CD1c-positive myeloid dendritic cell (primary cell): ENCODE data around the gene ACOX3.
"Not testable (repeated sequence)": the region's sequence is repeated elsewhere in the genome, so short reads cannot be mapped to it uniquely, and the experiment has no call there.

Experiments
- DNase-seq: peaks from one replicate; pipeline ENCODE4 v3.0.0-alpha.2; 2016; ENCODE audit errors: extremely low spot score

ACOX3 gene

DNA sequence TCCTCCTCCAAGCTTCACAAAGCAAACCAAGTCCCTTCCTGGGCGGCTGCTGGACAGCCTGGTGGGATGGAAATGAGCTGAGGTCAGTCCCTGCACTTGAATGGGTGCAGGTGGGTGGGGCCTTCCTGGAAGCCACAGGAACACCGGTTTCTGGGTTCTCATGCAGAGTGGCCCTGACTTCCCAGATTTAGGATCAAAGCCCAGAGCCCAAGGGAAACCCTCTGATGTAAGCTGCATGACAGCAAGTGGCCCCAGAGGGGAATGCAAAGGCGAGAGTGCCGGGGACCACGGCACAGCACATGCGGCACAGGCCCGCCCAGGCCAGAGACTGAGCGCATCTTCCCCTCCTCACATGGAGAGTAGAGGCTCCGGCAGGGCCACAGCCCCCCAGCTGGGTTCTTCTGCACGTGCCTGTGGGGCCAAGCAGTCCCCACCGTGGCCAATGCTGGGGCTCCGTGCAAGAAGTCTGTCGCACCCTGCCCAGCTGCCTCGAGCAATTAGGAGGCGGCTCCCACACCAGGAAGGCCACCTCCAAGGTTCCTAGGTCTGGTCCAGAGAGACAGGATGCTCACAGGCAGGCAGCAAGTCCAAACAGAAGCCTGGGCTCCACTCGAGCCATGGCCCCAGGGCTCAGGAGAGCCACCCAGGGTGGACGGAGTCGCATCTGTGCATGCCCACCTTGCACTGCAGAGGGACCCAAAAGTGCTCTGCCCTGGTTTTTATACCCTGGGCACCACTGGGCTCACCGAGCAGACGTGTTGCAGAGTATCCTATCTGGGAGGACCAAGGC, 88.0 kb downstream of the ACOX3 start:
- DNase-seq: no peak

GRCh38 chr4:8351931-8352367, 88.6 kb downstream of the ACOX3 start:
- no peak for DNase-seq

DNA sequence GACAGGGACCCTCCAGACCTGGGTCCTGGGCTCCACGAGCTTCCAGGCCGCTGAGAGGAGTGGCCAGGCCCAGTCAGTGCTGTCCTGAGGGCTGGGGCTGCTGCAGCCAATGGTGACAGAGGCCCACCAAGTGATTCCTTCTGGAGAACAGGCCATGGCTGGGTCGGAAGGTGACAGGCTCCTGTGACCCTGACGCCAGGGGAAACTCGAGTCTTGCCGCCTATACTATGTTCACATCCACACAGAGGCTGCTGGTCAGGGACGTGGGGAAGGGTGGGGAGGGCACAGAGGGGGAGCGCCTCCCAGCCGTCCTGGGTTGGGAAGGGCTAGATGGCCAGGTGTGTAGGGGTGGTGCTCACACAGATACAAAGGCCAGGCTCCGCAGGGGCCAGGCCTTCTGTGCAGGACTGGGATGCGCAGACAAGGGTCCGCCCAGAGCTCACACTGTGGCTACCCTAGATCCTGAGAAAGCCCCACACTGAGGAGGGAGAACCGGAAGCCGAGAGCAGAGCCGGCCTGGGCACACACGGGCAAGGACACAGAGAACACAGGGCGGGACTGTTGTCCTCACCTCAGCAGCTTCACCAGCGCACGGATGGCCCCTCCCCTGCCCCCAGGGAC, 89.6 kb downstream of the ACOX3 start:
- no peak for DNase-seq

DNA sequence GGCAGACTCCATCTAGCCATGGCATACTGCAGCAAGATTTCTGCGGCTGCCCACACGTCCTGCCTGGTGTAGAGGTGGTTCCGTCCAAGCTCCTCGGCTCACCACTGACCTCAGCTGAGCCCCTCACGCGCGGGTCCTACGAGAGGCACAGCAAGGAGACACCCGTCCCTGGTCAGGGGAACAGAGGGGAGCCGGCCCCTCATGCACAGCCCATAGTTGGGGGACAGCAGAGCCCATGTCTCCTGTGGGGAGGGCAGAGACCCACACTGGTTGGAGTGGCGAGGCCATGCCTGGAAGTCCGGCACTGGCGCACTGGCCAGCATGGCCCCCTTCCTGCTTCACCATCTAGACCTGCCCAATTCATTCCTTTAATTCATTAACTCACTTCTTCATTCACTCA, 90.2 kb downstream of the ACOX3 start:
- DNase-seq: no peak

DNA sequence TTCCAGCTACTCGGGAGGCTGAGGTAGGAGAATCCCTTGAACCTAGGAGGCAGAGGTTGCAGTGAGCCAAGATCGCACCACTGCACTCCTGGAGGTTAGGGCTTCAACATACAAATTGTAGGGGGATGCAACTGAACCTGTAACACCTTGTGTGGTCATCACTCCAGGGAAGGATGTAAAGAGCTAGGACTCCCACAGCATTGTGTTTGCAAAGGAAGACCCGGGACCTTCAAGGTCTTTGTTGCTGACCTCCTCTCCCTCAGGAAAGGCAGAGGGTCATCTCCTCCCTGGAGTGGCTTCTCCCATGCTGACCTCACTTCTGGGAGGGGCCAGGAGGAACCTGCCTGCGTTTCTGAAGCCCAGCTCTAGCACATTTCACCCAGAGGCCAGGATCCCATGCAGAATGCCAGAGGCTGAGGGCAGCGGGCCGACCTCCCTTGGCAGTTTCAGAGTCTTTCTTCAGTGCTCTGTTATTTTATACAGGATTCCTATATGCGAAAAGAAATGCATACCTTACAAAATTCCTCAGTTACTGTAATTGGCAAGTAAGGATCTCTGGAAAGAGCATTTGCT, 90.8 kb downstream of the ACOX3 start:
- no peak for DNase-seq

- not testable (repeated sequence) for DNase-seq
These were observed 91.3 kb downstream of the ACOX3 start for GRCh38 chr4:8349236-8349635.

DNA sequence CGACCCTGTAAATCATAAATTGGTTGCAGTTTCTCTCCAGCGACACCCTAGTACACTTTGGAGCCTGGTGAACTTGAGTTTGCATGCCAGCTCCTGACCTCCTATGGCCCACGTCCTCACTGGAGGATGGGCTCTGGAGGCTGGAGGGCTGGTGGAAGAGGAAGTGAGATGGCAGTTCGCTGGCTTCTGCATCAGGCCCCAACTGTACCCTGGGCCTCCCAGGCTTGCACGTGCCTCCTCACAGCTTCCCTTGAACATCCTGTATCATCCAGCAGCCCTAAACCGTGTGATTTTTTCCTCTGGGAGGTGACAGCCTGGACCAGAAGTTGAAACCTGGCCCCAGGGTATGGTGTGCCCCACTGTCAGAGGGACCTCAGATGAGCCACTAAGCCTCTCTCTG, 92.5 kb downstream of the ACOX3 start:
- peak; percentile 55 for DNase-seq

DNA sequence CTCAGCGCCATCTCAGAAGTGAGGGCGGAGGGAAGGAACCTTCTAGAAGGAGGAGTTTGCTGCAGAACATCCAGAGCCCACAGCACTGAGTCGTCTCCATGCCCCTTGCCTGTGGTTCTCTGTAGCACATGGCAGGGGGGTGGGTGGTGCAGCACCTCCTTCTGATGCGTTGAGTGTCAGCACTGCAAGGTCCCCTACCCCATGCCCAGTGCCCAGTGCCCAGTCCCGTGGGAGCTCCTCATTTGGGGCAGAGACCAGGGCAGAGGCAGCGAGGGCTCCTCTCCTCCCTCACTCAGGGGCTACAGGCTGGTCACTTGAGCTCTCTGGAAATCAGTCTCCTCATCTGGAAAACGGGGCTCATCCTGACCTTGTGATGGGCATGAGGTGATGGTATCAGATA, 92.9 kb downstream of the ACOX3 start:
- no peak for DNase-seq

DNA sequence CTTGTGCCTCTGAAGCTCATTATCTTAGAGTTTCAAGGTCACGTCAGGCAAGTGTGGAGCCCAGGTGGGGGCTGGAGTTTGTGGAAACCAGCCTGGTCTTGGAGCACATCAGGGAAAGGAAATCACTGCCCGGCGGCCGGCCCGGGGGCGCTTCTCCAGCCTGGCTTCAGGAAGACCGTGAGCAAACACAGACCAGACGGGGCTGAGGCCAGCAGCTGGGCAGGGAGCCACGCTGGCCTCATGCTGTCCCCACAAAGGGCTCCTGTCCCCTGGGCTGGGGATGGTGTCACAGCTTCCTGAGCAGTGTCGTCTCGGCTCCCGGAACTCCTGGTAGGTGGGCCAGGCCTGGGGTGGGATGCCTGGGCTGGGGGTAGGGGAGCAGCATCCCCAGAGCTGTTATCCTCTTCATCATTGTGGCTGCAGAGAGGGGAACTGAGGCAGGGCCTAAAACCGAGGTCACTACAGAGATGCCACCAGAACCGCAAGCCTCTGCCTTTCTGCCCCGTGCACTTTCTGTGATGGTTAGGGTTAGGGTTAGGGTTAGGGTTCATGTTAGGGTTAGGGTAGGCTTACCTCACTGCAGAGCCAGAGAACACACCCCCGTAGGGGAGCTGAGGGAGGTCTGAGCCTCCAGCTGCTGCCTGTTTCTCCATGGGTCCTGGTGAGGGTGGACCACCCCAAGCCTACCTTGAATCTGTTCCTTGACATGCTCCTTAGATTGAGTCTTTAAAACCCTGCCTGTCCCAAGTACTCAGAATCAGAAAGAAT, 93.5 kb downstream of the ACOX3 start:
- no peak for DNase-seq

- no peak for DNase-seq
These were observed 94.3 kb downstream of the ACOX3 start for GRCh38 chr4:8345946-8346814.

DNA sequence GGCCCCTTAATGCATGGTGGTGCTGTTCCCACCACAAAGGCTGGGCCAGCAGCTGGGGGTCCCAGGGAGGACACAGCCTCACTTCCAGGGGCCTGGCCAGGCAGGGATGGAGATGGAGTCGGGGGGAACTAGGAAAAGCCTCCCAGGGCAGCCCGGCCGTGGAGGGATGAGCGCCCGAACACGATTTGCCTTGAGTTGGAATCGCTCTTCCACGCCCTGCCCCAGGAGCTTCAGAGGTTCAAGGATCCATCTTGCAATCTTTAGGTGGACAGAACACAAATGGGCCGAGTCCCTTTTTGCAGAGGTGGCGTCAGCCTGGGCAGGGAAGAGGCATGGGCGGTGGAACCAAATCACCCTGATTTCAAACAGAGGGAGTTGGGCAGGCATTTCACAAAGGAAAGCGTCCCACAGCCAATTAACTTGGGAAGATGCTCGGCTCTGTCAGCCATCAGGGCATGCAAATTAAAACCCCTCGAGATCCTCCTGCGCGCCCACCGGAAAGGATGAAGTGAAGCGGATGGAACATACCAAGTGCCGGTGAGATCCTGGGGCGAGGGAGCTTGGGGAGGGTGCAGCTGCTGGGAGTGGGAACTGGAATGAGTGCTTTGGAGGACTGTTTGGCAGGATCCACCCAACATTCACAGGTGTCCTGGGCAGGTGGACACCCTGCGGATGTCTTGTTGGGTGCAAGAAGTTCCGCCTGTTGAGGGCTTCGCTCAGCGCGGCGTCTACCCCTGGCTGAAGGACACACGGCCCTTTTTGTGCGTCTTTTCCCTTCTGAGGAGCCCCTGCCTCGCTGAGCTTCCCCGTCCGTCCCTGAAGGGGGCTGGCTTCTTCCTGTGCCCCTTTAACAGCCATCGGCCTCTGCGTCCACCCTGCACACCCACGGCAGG, 95.2 kb downstream of the ACOX3 start:
- DNase-seq: no peak

DNA sequence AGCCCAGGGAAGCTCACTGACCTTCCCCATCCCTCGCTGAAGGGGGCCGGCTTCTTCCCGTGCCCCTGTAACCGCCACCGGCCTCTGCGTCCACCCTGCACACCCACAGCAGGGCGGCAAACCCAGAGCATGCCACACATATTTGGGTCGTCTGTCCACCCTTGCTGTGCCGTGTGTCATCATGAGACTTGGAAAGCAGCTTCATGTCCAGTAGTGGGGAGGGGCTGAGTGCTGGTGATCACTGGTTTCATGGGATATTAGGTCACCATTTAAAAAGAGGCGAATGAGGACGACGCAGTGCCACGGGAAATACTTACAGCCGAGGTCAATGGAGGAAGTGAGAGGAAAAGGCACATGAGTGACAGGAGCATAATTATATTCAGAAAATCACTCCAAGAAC, 96.1 kb downstream of the ACOX3 start:
- peak; percentile 66 for DNase-seq

DNA sequence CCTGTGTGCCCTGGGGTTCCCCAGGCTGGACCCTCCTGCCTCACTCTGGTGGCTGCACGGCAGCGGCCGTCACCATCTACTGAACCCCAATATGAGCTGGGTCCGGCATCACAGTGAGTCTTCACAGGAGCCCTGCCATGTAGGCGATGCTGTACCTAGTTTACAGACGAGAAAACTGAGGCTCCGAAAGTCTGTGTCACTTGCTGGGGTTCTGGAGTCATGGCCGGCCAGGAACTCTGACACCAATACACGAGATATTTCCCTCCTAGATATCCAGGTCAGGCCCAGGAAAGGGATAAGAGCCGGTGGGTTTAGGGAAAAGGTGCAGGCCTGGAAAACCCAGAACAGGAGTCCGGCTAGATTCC, 96.6 kb downstream of the ACOX3 start:
- DNase-seq: no peak

DNA sequence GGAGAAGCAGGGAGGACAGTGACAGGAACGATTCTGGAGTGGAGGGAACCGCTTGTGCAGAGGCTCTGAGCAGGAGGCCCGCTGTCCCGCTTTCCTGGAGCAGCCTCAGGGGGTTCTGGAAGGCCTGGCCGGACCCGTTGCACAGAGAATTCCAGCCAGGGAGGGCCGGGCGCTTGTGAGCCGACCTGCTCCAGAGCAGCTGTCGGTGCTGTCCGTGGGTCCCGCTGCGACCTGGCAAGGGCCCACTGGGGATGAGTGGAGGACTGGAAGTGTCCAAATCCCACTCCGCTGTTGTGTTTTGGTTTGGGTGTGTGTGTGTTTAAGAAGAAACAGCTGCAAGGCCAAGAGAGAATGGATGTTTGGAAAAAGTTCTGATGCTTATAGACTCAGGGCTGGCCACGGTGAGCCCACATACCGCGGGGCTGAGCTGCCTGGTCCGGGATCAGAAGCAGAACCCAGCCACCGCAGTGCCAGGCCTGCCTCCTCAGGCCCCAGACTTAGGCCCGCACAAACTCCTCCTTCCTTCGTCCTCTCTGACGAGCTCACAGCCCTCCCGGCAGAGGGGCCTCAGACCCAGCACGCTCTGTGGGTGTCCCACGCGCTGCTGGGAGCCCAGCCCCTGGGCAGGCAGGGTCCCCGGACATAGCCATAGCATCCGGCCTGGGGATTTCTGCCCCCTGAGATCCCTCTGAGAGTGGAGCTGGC, 97.1 kb downstream of the ACOX3 start:
- DNase-seq: no peak

- DNase-seq: no peak
These were observed 97.8 kb downstream of the ACOX3 start for GRCh38 chr4:8342651-8343261.

- DNase-seq: no peak
These were observed 98.8 kb downstream of the ACOX3 start for GRCh38 chr4:8341691-8342090.

DNA sequence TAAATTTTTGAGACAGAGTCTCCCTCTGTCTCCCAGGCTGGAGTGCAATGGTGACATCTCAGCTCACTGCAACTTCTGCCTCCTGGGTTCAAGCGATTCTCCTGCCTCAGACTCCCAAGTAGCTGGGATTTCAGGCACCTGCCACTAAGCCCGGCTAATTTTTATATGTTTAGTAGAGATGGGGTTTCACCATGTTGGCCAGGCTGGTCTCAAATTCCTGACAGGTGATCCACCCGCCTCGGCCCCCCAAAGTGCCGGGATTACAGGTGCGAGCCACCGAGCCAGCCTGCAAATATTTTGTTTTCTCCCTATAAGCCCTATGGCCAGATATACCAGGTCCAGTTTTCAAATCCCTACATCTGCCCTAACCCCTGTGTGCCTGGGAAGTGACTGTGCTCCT, 99.2 kb downstream of the ACOX3 start:
- not testable (repeated sequence) for DNase-seq

GRCh38 chr4:8340781-8341241, 99.7 kb downstream of the ACOX3 start:
- DNase-seq: no peak

DNA sequence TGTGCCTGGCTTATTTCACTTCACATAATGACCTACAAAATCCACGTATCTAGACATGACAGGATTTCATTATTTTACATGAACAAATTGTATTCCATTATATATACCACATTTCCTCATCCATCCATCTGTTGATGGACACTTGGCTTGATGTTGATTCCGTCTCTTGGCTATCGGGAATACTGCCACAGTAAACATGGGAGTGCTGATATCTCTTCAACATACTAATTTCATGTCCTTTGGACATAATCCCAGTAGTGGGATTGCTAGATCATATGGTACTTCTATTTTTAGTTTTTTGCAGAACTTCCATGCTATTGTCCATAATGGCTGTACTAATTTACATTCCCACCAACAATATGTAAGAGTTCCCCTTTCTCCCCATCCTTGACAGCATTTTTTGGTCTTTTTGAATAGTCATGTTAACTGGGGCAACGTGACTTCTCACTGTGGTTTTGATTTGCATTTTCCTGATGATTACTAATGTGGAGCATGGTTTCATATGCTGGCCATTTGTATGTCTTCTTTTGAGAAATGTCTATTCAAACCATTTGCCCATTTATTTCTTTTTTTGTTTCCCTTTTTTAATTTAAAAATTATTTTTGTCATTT, 102.1 kb downstream of the ACOX3 start:
- peak; percentile 82 for DNase-seq
